ENCODE data around the gene CFAP97. TPM values are rescaled to one million over a fixed set of nuclear protein-coding genes. Genes with fewer than 3 reads are reported as not detected.
A peak's percentile ranks its signal among the peaks of the same experiment; 100 is the strongest.

The CFAP97 gene
- total RNA-seq, 4 donors from 2014 or later = 6.5 to 14.1 (median 10.8) TPM

- DNase-seq = peak; percentile 71 to 73
- intact Hi-C loops (cut with DNase I; ENCODE audit: low total_unique reads) = loop anchor here (1.0 to 5.0 kb wide), 4 partner anchors 34 to 176 kb away; no protein-coding TSS in a partner anchor
These were observed 20.0 kb downstream of the CFAP97 start for GRCh38 chr4:185183622-185184281.

GRCh38 chr4:185182239-185182638 lies 21.6 kb downstream of the CFAP97 start:
- Histone ChIP-seq H3K4me1 (peaks cover 0 to 6% of the 10 kb centered on the region in 2 donors), H3K27ac (no peak overlapping the region), H3K27me3 (no peaks in the 10 kb centered on the region), H3K36me3 (no peaks in the 10 kb centered on the region), H3K4me3 (no peak overlapping the region), H3K9me3 (no peaks in the 10 kb centered on the region)
- TF ChIP-seq CTCF (IDR thresholded peaks at IDR 0.05 in 4 of 5, conservative IDR thresholded peaks at IDR 0.05 in 1 of 5) = no peak
- no peak for TF ChIP-seq POLR2A (IDR thresholded peaks at IDR 0.05)
- in situ Hi-C loops (cut with MboI; ENCODE audit: low sequenced_read_pairs in 4 of 4) = no loop called here
- ATAC-seq = no peak
- intact Hi-C loops (cut with DNase I; ENCODE audit: low total_unique reads) = loop anchor here (2.0 to 5.0 kb wide), 3 partner anchors 37 to 175 kb away; no protein-coding TSS in a partner anchor
- no peak for DNase-seq

More at GRCh38 chr4:185183622-185184281, 20.0 kb downstream of the CFAP97 start:
- H3K4me3 ChIP-seq = no peak overlapping the region
- in situ Hi-C loops (cut with MboI; ENCODE audit: low sequenced_read_pairs in 4 of 4) = no loop called here
- H3K4me1 ChIP-seq = peaks cover 0 to 6% of the 10 kb centered on the region in 2 donors
- no peaks in the 10 kb centered on the region for H3K36me3 ChIP-seq
- ATAC-seq = peak; percentile 77 to 86
- H3K27ac ChIP-seq = peak overlapping the region in 1 of 4 donors; percentile 10
- H3K27me3 ChIP-seq = no peaks in the 10 kb centered on the region
- no peaks in the 10 kb centered on the region for H3K9me3 ChIP-seq
- TF ChIP-seq POLR2A (IDR thresholded peaks at IDR 0.05) = no peak
- TF ChIP-seq CTCF (IDR thresholded peaks at IDR 0.05 in 4 of 5, conservative IDR thresholded peaks at IDR 0.05 in 1 of 5) = peak; percentile 63 to 86 (median 73)

- H3K27me3 ChIP-seq = no peaks in the 10 kb centered on the region
- ATAC-seq (no peak), DNase-seq (no peak)
- TF ChIP-seq POLR2A (IDR thresholded peaks at IDR 0.05) (no peak), CTCF (IDR thresholded peaks at IDR 0.05 in 4 of 5, conservative IDR thresholded peaks at IDR 0.05 in 1 of 5) (no peak)
- intact Hi-C loops (cut with DNase I; ENCODE audit: low total_unique reads) (no loop called here), in situ Hi-C loops (cut with MboI; ENCODE audit: low sequenced_read_pairs in 4 of 4) (no loop called here)
- peaks cover 0 to 12% of the 10 kb centered on the region in 2 donors for H3K36me3 ChIP-seq
- H3K4me1 ChIP-seq = no peaks in the 10 kb centered on the region
- H3K4me3 ChIP-seq = no peak overlapping the region
- H3K9me3 ChIP-seq = no peaks in the 10 kb centered on the region
- H3K27ac ChIP-seq = no peak overlapping the region
These were observed 24.3 kb downstream of the CFAP97 start for GRCh38 chr4:185179488-185179887.

GRCh38 chr4:185171373-185172071 lies 32.3 kb downstream of the CFAP97 start:
- no peaks in the 10 kb centered on the region for H3K27me3 ChIP-seq
- peaks cover 0 to 29% of the 10 kb centered on the region in 2 donors for H3K36me3 ChIP-seq
- intact Hi-C loops (cut with DNase I; ENCODE audit: low total_unique reads) (no loop called here), in situ Hi-C loops (cut with MboI; ENCODE audit: low sequenced_read_pairs in 4 of 4) (no loop called here)
- H3K27ac ChIP-seq = no peak overlapping the region
- no peaks in the 10 kb centered on the region for H3K4me1 ChIP-seq
- DNase-seq (no peak), ATAC-seq (no peak)
- TF ChIP-seq POLR2A (IDR thresholded peaks at IDR 0.05) (no peak), CTCF (IDR thresholded peaks at IDR 0.05 in 4 of 5, conservative IDR thresholded peaks at IDR 0.05 in 1 of 5) (no peak)
- no peaks in the 10 kb centered on the region for H3K9me3 ChIP-seq
- no peak overlapping the region for H3K4me3 ChIP-seq
